AG09309 (cell line): Measurements from ENCODE around the gene SLITRK5.

ENCODE experiments used
- DNase-seq: peaks from one replicate; pipeline ENCODE4 v3.0.0-alpha.2; 2010; ENCODE audit warnings: low read depth
- H3K4me3 ChIP-seq: 2 replicates; pipeline ENCODE4 v1.5.1; 2011; ENCODE audit warnings: mild to moderate bottlenecking, low read depth, low read length, moderate library complexity; ENCODE audit not compliant: control insufficient read depth
- CTCF ChIP-seq: IDR thresholded peaks from 2 replicates; pipeline ENCODE4 v1.5.1; 2011; ENCODE audit warnings: mild to moderate bottlenecking, low read depth, low read length, inconsistent platforms; ENCODE audit not compliant: insufficient read depth, control insufficient read depth; ENCODE audit errors: missing control alignments

The SLITRK5 gene

DNA sequence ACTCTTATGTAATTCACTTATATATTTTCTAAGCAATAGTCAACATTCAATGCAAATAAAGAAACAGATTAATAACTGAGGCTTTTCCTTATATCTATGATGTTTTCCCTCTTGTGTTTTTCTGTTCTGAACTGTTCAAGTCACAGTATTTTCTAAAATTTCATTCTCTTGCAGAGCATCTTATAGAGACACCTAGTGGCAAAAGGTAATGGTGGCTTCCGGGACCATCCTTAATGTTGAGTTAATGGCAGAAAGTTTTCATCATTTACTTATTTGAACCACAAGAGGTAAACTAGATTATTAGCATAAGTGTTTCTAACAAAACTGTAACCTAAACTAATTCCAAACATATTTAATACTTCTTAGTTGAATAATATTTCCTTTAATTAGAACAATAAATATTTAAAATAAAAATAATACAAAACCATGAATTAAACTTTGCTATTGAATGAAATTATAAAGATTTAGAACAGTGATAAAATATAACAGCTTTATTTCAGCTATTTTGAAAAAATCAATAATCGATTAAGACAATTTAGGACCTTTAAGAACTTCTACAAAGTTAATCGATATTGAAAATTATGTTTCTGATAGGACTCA, 1.7 kb upstream of the SLITRK5 start:
- peak; percentile 43 for TF ChIP-seq CTCF
- DNase-seq, result no peak
- H3K4me3 ChIP-seq, result no peak overlapping the region

- no peak for DNase-seq
- TF ChIP-seq CTCF, result no peak
- H3K4me3 ChIP-seq, result peak overlapping the region; percentile 35
Measured at GRCh38 chr13:87671753-87672605, 808 bp downstream of the SLITRK5 start.

GRCh38 chr13:87674247-87674738, 3.1 kb downstream of the SLITRK5 start:
- DNase-seq, result no peak
- H3K4me3 ChIP-seq, result no peak overlapping the region
- no peak for TF ChIP-seq CTCF

DNA sequence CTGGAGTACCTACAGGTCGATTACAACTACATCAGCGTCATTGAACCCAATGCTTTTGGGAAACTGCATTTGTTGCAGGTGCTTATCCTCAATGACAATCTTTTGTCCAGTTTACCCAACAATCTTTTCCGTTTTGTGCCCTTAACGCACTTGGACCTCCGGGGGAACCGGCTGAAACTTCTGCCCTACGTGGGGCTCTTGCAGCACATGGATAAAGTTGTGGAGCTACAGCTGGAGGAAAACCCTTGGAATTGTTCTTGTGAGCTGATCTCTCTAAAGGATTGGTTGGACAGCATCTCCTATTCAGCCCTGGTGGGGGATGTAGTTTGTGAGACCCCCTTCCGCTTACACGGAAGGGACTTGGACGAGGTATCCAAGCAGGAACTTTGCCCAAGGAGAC, 4.7 kb downstream of the SLITRK5 start:
- H3K4me3 ChIP-seq, result no peak overlapping the region
- no peak for DNase-seq
- no peak for TF ChIP-seq CTCF

- H3K4me3 ChIP-seq, result no peak overlapping the region
- no peak for TF ChIP-seq CTCF
- no peak for DNase-seq
Measured at GRCh38 chr13:87676254-87677042, 5.3 kb downstream of the SLITRK5 start.

GRCh38 chr13:87677043-87677495, 5.9 kb downstream of the SLITRK5 start:
- no peak for DNase-seq
- no peak overlapping the region for H3K4me3 ChIP-seq
- no peak for TF ChIP-seq CTCF
